ENCODE data around the gene PCK1. TPM values are rescaled to one million over a fixed set of nuclear protein-coding genes. Genes with fewer than 3 reads are reported as not detected.

PCK1 gene
- total RNA-seq, 1 donor = not detected

DNA sequence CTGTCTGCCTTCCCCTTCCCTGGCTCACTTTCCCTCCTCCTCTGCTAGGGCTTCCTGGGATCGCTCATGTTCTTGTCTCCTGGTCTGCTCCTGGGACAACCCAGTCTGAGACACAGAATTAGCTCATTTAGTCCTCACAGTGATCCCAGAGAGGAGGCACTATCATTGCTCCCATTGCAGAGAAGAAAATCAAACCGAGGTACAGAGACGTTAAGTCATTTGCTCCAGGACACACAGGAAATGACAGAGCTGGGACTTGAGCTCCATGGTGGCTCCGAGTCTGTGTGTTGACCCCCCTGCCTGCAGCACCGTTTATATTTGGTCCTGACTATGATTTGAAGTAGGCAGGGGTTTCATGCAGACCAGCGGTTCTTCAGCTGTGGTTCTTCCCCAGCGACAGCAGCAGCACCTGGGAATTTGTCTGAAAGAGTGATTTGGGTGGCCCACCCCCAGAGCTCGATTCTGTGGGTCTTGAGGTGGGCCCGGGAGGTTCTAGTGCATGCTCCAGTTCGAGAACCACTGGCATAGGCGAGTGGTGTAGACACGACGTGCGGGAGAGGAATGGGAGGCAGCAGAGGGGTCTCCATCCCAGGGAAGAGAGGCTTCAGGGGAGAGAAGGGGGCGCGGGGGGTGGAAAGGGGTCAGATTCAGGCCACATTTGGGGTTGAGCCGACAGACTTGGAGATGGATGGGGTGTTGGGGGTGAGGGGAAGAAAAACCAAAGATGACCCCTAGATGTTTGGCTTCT, 24.7 kb downstream of the PCK1 start:
- no peak overlapping the region for H3K4me2 ChIP-seq (ENCODE audit: insufficient read depth, low read length)
- H3K4me1 ChIP-seq (ENCODE audit: insufficient read depth, low read length) = peaks cover 7% of the 10 kb centered on the region
- H3K27ac ChIP-seq (ENCODE audit: low read depth, low read length) = no peak overlapping the region
- no peaks in the 10 kb centered on the region for H4K20me1 ChIP-seq (ENCODE audit: insufficient read depth, low read length)
- no peaks in the 10 kb centered on the region for H3K36me3 ChIP-seq (ENCODE audit: insufficient read depth, low read length)
- no peak overlapping the region for H3K4me3 ChIP-seq (ENCODE audit: insufficient read depth, low read length)
- DNase-seq (ENCODE audit: insufficient read length, low spot score, missing footprints) = peak; percentile 75
- peaks cover 22% of the 10 kb centered on the region for H3K27me3 ChIP-seq (ENCODE audit: insufficient read depth, low read length)
- TF ChIP-seq, protein P1, sequence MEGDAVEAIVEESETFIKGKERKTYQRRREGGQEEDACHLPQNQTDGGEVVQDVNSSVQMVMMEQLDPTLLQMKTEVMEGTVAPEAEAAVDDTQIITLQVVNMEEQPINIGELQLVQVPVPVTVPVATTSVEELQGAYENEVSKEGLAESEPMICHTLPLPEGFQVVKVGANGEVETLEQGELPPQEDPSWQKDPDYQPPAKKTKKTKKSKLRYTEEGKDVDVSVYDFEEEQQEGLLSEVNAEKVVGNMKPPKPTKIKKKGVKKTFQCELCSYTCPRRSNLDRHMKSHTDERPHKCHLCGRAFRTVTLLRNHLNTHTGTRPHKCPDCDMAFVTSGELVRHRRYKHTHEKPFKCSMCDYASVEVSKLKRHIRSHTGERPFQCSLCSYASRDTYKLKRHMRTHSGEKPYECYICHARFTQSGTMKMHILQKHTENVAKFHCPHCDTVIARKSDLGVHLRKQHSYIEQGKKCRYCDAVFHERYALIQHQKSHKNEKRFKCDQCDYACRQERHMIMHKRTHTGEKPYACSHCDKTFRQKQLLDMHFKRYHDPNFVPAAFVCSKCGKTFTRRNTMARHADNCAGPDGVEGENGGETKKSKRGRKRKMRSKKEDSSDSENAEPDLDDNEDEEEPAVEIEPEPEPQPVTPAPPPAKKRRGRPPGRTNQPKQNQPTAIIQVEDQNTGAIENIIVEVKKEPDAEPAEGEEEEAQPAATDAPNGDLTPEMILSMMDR (IDR thresholded peaks at IDR 0.05; ENCODE audit: extremely low read depth, low read depth, low read length) = no peak
- no peaks in the 10 kb centered on the region for H3K79me2 ChIP-seq (ENCODE audit: insufficient read depth, low read length)
- peaks cover 2% of the 10 kb centered on the region for H3K9me3 ChIP-seq (ENCODE audit: low read depth, low read length)
- H2AFZ ChIP-seq (ENCODE audit: low read length) = no peak overlapping the region

GRCh38 chr20:57586370-57586793, 25.5 kb downstream of the PCK1 start:
- TF ChIP-seq, protein P1 (IDR thresholded peaks at IDR 0.05; ENCODE audit: extremely low read depth, low read depth, low read length) = no peak
- Histone ChIP-seq H3K4me2 (ENCODE audit: insufficient read depth, low read length) (no peak overlapping the region), H3K36me3 (ENCODE audit: insufficient read depth, low read length) (no peaks in the 10 kb centered on the region), H3K27me3 (ENCODE audit: insufficient read depth, low read length) (peaks cover 16% of the 10 kb centered on the region), H3K79me2 (ENCODE audit: insufficient read depth, low read length) (no peaks in the 10 kb centered on the region), H2AFZ (ENCODE audit: low read length) (no peak overlapping the region), H3K4me1 (ENCODE audit: insufficient read depth, low read length) (peaks cover 7% of the 10 kb centered on the region), H3K4me3 (ENCODE audit: insufficient read depth, low read length) (no peak overlapping the region), H4K20me1 (ENCODE audit: insufficient read depth, low read length) (no peaks in the 10 kb centered on the region), H3K9me3 (ENCODE audit: low read depth, low read length) (peaks cover 2% of the 10 kb centered on the region), H3K27ac (ENCODE audit: low read depth, low read length) (no peak overlapping the region)
- peak; percentile 45 for DNase-seq (ENCODE audit: insufficient read length, low spot score, missing footprints)

DNA sequence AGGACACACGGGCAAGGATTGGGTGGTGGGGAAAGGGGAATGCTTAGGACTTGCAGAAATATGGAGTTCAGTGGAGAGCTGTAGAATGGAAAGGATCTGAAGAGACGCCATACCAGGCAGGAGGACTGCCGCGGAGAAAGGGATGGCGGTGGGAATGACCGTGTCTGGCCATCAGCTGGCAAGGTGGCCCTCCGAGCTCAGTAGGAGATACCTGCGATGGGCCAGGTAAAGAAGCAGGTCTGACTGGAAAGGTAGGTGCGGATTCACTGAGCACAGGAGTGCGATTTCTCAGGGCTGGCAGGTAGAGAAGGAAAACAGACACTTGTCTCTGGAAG, 26.0 kb downstream of the PCK1 start:
- H3K79me2 ChIP-seq (ENCODE audit: insufficient read depth, low read length) = no peaks in the 10 kb centered on the region
- TF ChIP-seq, protein P1 (IDR thresholded peaks at IDR 0.05; ENCODE audit: extremely low read depth, low read depth, low read length) = no peak
- H3K4me1 ChIP-seq (ENCODE audit: insufficient read depth, low read length) = peaks cover 7% of the 10 kb centered on the region
- no peak overlapping the region for H3K27ac ChIP-seq (ENCODE audit: low read depth, low read length)
- H3K4me3 ChIP-seq (ENCODE audit: insufficient read depth, low read length) = no peak overlapping the region
- peaks cover 2% of the 10 kb centered on the region for H3K9me3 ChIP-seq (ENCODE audit: low read depth, low read length)
- H3K4me2 ChIP-seq (ENCODE audit: insufficient read depth, low read length) = no peak overlapping the region
- no peaks in the 10 kb centered on the region for H3K36me3 ChIP-seq (ENCODE audit: insufficient read depth, low read length)
- DNase-seq (ENCODE audit: insufficient read length, low spot score, missing footprints) = peak; percentile 29
- H4K20me1 ChIP-seq (ENCODE audit: insufficient read depth, low read length) = no peaks in the 10 kb centered on the region
- no peak overlapping the region for H2AFZ ChIP-seq (ENCODE audit: low read length)
- peaks cover 12% of the 10 kb centered on the region for H3K27me3 ChIP-seq (ENCODE audit: insufficient read depth, low read length)

DNA sequence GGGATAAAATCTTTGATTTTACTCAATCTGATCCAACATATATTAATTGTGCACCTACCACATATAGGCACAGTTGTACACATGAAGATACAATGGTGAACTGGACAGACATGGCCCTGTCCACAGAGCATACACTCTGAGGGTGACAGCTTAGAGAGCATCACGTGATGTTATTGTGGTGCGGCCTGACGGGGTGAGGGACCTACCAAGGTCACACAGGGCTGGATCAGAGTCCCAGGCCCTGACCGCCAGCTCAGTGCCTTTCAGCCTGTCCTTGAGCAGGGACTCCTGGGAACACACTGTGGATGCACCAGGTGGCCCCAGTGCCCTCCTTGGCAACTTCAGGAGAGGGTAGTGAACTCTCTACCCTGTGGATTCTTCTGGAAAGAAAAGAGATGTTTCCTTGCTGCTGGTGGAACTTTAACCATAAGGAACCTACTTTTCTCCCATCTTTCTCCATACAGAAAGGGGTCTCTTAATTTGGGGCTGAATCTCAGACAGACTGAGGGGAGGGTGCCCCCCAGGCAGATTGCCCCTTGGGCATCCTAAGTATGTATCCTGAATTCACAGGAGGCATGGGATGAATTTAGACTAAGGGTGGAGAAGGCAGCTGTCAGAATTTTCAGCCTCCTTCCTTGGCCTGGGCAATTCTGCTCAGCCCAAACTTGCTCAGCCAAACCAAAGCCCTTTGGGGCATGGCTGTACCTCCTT, 26.5 kb downstream of the PCK1 start:
- Histone ChIP-seq H4K20me1 (ENCODE audit: insufficient read depth, low read length) (no peaks in the 10 kb centered on the region), H2AFZ (ENCODE audit: low read length) (no peak overlapping the region), H3K4me1 (ENCODE audit: insufficient read depth, low read length) (peaks cover 7% of the 10 kb centered on the region), H3K27me3 (ENCODE audit: insufficient read depth, low read length) (peaks cover 10% of the 10 kb centered on the region), H3K9me3 (ENCODE audit: low read depth, low read length) (peaks cover 2% of the 10 kb centered on the region), H3K36me3 (ENCODE audit: insufficient read depth, low read length) (no peaks in the 10 kb centered on the region), H3K79me2 (ENCODE audit: insufficient read depth, low read length) (no peaks in the 10 kb centered on the region), H3K27ac (ENCODE audit: low read depth, low read length) (no peak overlapping the region), H3K4me3 (ENCODE audit: insufficient read depth, low read length) (no peak overlapping the region), H3K4me2 (ENCODE audit: insufficient read depth, low read length) (no peak overlapping the region)
- peak; percentile 74 for DNase-seq (ENCODE audit: insufficient read length, low spot score, missing footprints)
- TF ChIP-seq, protein P1 (IDR thresholded peaks at IDR 0.05; ENCODE audit: extremely low read depth, low read depth, low read length) = no peak
